ENCODE results near the gene RMDN2. TPM values are rescaled to one million over a fixed set of nuclear protein-coding genes. Genes with fewer than 3 reads are reported as not detected.

RMDN2 gene
- total and polyA plus RNA-seq, 5 donors, result 4.9 to 9.0 (median 8.1) TPM

GRCh38 chr2:38045811-38046210 is 120.7 kb downstream of the RMDN2 start:
- intact Hi-C loops (cut with DNase I), result no loop called here
- WGBS, result 93% methylated on average over 4 of the region's 4 CpGs
- no peaks in the 10 kb centered on the region for H3K27me3 ChIP-seq (ENCODE audit: control insufficient read depth, insufficient read depth)

DNA sequence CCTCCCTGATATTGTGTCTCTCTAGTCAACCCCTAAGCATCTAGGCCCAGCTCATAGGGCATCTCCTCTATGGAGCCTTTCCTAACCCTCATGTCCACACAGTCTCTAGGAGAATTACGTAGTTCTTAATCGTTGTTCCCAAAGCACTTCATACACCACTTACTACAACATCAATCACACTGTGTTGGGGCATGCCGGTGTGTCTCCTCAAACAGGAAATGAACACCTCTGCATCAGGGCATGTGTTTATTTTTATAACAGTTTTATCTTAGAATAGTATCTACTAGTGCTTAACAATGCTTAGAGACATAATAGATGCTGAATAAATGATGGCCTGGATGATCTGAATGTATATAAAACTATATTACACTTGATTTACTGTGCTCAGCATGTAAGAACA is 131.1 kb downstream of the RMDN2 start:
- 69% methylated on average over 3 of the region's 3 CpGs for WGBS
- no peak overlapping the region for H3K27ac ChIP-seq (ENCODE audit: low read length)
- ATAC-seq, result no peak
- no peak overlapping the region for H3K4me3 ChIP-seq (ENCODE audit: low read length)
- no peaks in the 10 kb centered on the region for H3K4me1 ChIP-seq (ENCODE audit: control insufficient read depth, insufficient read depth, low read length)
- intact Hi-C loops (cut with DNase I), result no loop called here
- no peaks in the 10 kb centered on the region for H3K27me3 ChIP-seq (ENCODE audit: control insufficient read depth, insufficient read depth)
- H3K9me3 ChIP-seq (ENCODE audit: control insufficient read depth, low read length), result no peaks in the 10 kb centered on the region
- no peak for DNase-seq

More at GRCh38 chr2:38045811-38046210, 120.7 kb downstream of the RMDN2 start:
- no peak for ATAC-seq
- no peak for DNase-seq
- Histone ChIP-seq H3K27ac (ENCODE audit: low read length) (no peak overlapping the region), H3K4me3 (ENCODE audit: low read length) (no peak overlapping the region), H3K4me1 (ENCODE audit: control insufficient read depth, insufficient read depth, low read length) (no peaks in the 10 kb centered on the region), H3K9me3 (ENCODE audit: control insufficient read depth, low read length) (no peaks in the 10 kb centered on the region)

- 69% methylated on average over 3 of the region's 3 CpGs for WGBS
Observed at GRCh38 chr2:38057651-38058410, 132.7 kb downstream of the RMDN2 start.

DNA sequence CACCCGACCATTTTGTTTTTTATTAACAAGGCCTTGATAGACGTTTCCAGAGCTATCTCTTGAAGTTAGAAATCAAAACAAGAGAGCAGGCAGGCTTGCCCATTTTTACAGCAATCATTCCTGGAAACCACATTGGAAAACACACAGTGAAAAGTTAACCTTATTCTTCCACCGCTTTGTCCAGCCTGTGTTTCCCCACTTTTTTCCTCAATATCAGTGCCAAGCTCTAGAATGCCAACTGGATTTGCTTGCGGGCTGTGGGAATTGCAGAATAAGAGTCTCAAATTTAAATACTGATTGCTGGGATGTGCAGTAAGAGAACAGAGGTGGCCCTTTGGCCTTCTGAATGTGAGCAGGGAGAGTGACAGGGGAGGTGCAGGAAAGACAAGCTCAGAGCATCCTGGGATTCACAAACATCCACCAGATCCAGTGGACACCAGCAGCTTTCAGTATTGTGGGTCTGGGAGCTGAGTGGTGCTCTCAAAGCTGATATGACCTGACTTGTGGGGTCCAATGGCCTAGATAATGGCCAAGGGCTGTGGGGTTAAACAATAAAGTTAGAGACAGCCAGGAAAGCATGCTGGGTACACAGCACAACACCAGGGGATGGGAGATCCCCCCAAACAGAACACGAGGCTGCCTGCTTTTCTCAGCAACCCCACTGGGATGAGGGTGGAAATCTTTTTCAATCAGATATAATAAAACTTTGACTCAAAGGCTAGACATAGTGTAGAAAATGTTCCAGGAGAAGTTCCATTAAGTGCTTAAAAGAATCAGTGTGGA is 135.3 kb downstream of the RMDN2 start:
- H3K9me3 ChIP-seq (ENCODE audit: control insufficient read depth, low read length), result no peaks in the 10 kb centered on the region
- peak in 1 of 2 donors; percentile 35 for ATAC-seq
- H3K27me3 ChIP-seq (ENCODE audit: control insufficient read depth, insufficient read depth), result no peaks in the 10 kb centered on the region
- WGBS, result 63% methylated on average over 5 of the region's 5 CpGs
- no peak overlapping the region for H3K27ac ChIP-seq (ENCODE audit: low read length)
- DNase-seq, result no peak
- intact Hi-C loops (cut with DNase I), result no loop called here
- H3K4me3 ChIP-seq (ENCODE audit: low read length), result no peak overlapping the region
- no peaks in the 10 kb centered on the region for H3K4me1 ChIP-seq (ENCODE audit: control insufficient read depth, insufficient read depth, low read length)

More at GRCh38 chr2:38057651-38058410, 132.7 kb downstream of the RMDN2 start:
- H3K27me3 ChIP-seq (ENCODE audit: control insufficient read depth, insufficient read depth), result no peaks in the 10 kb centered on the region
- no peaks in the 10 kb centered on the region for H3K9me3 ChIP-seq (ENCODE audit: control insufficient read depth, low read length)
- intact Hi-C loops (cut with DNase I), result no loop called here
- no peak overlapping the region for H3K27ac ChIP-seq (ENCODE audit: low read length)
- no peak overlapping the region for H3K4me3 ChIP-seq (ENCODE audit: low read length)
- H3K4me1 ChIP-seq (ENCODE audit: control insufficient read depth, insufficient read depth, low read length), result no peaks in the 10 kb centered on the region
- no peak for DNase-seq
- ATAC-seq, result no peak

DNA sequence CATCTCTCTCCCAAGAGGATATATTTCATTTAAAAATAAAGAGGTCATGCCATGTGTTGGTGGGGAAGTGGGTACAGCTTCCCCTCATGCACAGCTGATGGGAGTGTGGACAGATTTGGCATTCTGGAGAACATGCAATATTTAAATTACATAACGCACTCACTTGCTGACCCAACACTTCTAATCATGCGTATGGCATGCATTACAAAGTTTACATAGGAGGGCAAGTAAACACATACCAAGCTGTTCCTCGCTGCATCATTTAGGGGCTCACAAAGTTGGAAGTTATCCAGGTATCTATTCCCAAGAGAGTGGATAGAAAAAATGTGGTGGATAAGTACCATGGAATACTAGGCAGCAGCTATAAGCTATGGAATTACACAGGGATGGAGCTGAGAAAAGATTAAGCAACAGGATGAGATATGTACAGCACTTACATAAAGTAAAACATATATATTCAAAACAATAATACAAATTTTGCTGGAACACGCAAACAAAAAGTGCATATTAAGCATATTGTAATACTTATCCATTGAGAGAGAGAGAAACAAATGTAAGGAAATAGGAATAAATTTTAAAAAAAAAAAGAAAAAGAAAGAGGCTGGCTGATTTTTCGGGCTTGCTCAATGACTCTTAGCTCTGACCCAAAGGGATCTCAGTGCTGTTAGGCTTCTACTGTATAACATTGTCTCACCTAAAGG is 139.9 kb downstream of the RMDN2 start:
- DNase-seq, result no peak
- intact Hi-C loops (cut with DNase I), result no loop called here
- 90% methylated on average over 5 of the region's 5 CpGs for WGBS
- Histone ChIP-seq H3K9me3 (ENCODE audit: control insufficient read depth, low read length) (no peaks in the 10 kb centered on the region), H3K27ac (ENCODE audit: low read length) (no peak overlapping the region), H3K27me3 (ENCODE audit: control insufficient read depth, insufficient read depth) (no peaks in the 10 kb centered on the region), H3K4me1 (ENCODE audit: control insufficient read depth, insufficient read depth, low read length) (no peaks in the 10 kb centered on the region), H3K4me3 (ENCODE audit: low read length) (no peak overlapping the region)
- no peak for ATAC-seq

DNA sequence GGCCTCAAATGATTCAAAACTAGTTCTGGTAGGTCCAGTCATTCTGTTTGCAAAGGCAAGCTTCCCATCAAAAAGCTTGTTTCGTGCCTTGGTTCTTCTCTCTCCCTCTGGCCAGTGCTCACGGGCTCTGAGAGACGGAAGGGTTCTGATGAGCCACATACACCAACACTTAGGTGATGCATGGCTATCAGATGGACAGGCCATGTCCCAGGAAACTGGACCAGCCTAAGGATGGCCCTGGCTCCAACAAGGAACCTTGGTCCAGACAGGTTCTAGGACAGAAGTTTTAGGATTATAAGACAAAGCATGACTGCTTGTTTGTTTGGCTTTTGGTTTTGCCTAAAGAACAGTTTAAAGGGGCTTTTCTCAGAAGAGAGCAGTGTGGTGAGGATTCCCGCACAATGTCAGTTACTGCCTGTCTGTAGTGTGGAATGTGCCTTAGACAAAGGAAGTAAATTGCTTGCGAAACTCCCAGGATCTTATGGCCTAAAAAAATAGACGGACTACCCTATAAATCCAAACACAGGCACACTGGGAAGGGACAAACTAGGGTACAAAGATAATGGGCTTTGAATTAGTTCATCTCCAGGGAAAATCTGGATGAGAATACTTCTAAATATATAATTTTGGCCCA is 140.5 kb downstream of the RMDN2 start:
- WGBS, result 79% methylated on average over 6 of the region's 6 CpGs
- intact Hi-C loops (cut with DNase I), result no loop called here
- no peak for DNase-seq
- H3K27ac ChIP-seq (ENCODE audit: low read length), result no peak overlapping the region
- no peaks in the 10 kb centered on the region for H3K4me1 ChIP-seq (ENCODE audit: control insufficient read depth, insufficient read depth, low read length)
- no peaks in the 10 kb centered on the region for H3K9me3 ChIP-seq (ENCODE audit: control insufficient read depth, low read length)
- ATAC-seq, result peak; percentile 30 to 34
- no peaks in the 10 kb centered on the region for H3K27me3 ChIP-seq (ENCODE audit: control insufficient read depth, insufficient read depth)
- H3K4me3 ChIP-seq (ENCODE audit: low read length), result no peak overlapping the region

DNA sequence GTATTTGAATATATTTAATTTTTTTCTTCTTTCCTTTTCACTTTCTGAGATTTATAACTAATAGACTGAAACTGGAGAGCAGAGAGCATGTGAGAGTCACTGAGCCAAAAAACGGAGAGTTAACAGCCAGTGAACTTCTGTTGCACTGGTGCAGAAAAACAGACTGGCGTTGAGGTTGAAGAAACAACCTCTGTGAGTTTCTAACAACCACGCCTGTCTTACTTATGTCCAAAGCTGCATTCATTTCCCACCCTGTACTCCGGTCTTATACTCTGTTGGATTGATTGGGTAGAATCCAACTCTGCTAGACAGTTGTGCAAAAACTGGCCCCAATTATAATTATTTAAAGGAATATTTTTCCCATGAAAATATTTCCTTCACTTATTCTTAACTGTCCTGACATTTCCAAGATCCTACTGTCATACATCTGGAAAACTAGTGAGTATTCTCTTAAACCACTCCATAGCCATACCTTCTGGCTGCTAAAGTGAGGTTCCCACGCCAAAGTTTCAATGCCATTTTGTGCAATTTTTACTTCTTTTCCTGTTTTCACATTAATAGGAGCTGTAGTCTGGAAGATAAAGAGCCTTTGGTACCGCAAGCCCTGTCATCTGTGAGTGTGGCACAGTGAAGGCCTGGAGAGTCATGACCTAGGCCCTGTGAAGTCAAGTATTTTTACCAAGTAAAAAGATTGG is 141.5 kb downstream of the RMDN2 start:
- H3K27me3 ChIP-seq (ENCODE audit: control insufficient read depth, insufficient read depth), result no peaks in the 10 kb centered on the region
- no peak for DNase-seq
- intact Hi-C loops (cut with DNase I), result no loop called here
- WGBS, result 68% methylated on average over 6 of the region's 6 CpGs
- H3K27ac ChIP-seq (ENCODE audit: low read length), result no peak overlapping the region
- H3K4me1 ChIP-seq (ENCODE audit: control insufficient read depth, insufficient read depth, low read length), result no peaks in the 10 kb centered on the region
- H3K4me3 ChIP-seq (ENCODE audit: low read length), result no peak overlapping the region
- ATAC-seq, result peak; percentile 30 to 63
- no peaks in the 10 kb centered on the region for H3K9me3 ChIP-seq (ENCODE audit: control insufficient read depth, low read length)

Other genes starting within 250 kb of the RMDN2 start
- gene CYP1B1, start 150.9 kb downstream of the RMDN2 start, total RNA-seq, result 100 to 1,000 TPM in 1 of 4 donors, 10 to 100 TPM in 3; 43.7 to 142 (median 53.4) TPM
- gene CYP1B1, start 150.9 kb downstream of the RMDN2 start, polyA plus RNA-seq, result 10.1 TPM